HepG2 (cell line): Measurements from ENCODE around the gene SEBOX. TPM values are rescaled to one million over a fixed set of nuclear protein-coding genes. Genes with fewer than 3 reads are reported as not detected.
A peak's percentile ranks its signal among the peaks of the same experiment; 100 is the strongest.

Source experiments
- CEBPZ ChIP-seq: IDR thresholded peaks from 2 replicates; pipeline ENCODE4 v1.6.1; 2012; ENCODE audit warnings: low read length, improper control_type of control experiment
- CHD4 ChIP-seq: fragments of 200-600 bp; sonication (generic); IDR thresholded peaks from 2 replicates; pipeline ENCODE4 v1.7.0; 2017; ENCODE audit warnings: mild to moderate bottlenecking, low read length, borderline replicate concordance
- HMGXB4 ChIP-seq, 2 experiments: sonication (generic) in 1 of 2; formaldehyde crosslinking in 1 of 2; IDR thresholded peaks; 2 replicates each; pipeline versions ENCODE4 v1.4.0 to v1.6.1; 2018 to 2020; ENCODE audit warnings: missing genetic modification reagents in 2 of 2, borderline replicate concordance in 1 of 2, low read depth in 1 of 2, mild to moderate bottlenecking in 1 of 2, missing biosample characterization in 1 of 2
- IRF9 ChIP-seq: sonication (generic); formaldehyde crosslinking; IDR thresholded peaks from 2 replicates; pipeline ENCODE4 v1.8.0; 2022; ENCODE audit warnings: missing genetic modification reagents, mild to moderate bottlenecking, borderline replicate concordance
- MYNN ChIP-seq: sonication (generic); formaldehyde crosslinking; IDR thresholded peaks from 2 replicates; pipeline ENCODE4 v1.4.0; 2020; ENCODE audit warnings: mild to moderate bottlenecking, low read depth, missing genetic modification reagents
- SMARCC2 ChIP-seq: fragments of 450-650 bp; IDR thresholded peaks from 2 replicates; pipeline ENCODE4 v1.6.1; 2017; ENCODE audit warnings: antibody characterized with exemption, mild to moderate bottlenecking
- TRIM22 ChIP-seq: fragments of 450-650 bp; IDR thresholded peaks from 2 replicates; pipeline ENCODE4 v1.6.1; 2017
- ZHX1 ChIP-seq: sonication (generic); formaldehyde crosslinking; IDR thresholded peaks from 2 replicates; pipeline ENCODE4 v1.8.1; 2022; ENCODE audit warnings: low read depth, mild to moderate bottlenecking, missing genetic modification reagents
- ZKSCAN8 ChIP-seq: IDR thresholded peaks from 2 replicates; pipeline ENCODE4 v1.6.1; 2016; ENCODE audit warnings: borderline replicate concordance, missing genetic modification reagents, missing compliant biosample characterization
- ZNF512B ChIP-seq: sonication (generic); formaldehyde crosslinking; IDR thresholded peaks from 2 replicates; pipeline ENCODE4 v1.5.1; 2020; ENCODE audit warnings: missing genetic modification reagents, mild to moderate bottlenecking, borderline replicate concordance
- ZNF616 ChIP-seq: sonication (generic); formaldehyde crosslinking; IDR thresholded peaks from 2 replicates; pipeline ENCODE4 v1.5.0; 2020; ENCODE audit warnings: low read depth, mild to moderate bottlenecking, missing genetic modification reagents
- ZNF652 ChIP-seq: IDR thresholded peaks from 2 replicates; pipeline ENCODE4 v1.6.1; 2016; ENCODE audit warnings: low read depth, borderline replicate concordance
- ZSCAN25 ChIP-seq: sonication (generic); formaldehyde crosslinking; IDR thresholded peaks from 2 replicates; pipeline ENCODE4 v1.8.0; 2022; ENCODE audit warnings: mild to moderate bottlenecking, missing genetic modification reagents
- polyA plus RNA-seq, 8 experiments: library from polyadenylated mRNA; depleted of rRNA in 3 of 8; stranded (reverse) in 7 of 8; unstranded in 1 of 8; fragments of >200 nt; fragmentation: Illumina TruSeq in 4 of 8; extraction: Trizol in 4 of 8; gene quantifications; 2 replicates each; pipeline versions ENCODE4 v1.2.1 to v1.2.3, GENCODE V29; 2011 to 2016; ENCODE audit warnings: low read depth in 4 of 8, missing spikeins in 1 of 8, mixed read lengths in 1 of 8; ENCODE audit not compliant: insufficient read depth in 1 of 8
- total RNA-seq, 5 experiments: library from RNA; depleted of rRNA; stranded (reverse); fragments of >200 nt; fragmentation: Illumina TruSeq; extraction: Trizol; gene quantifications; 2 replicates each; pipeline ENCODE4 v1.2.3, GENCODE V29; 2016; ENCODE audit warnings: low read depth in 1 of 5

Gene SEBOX
- total and polyA plus RNA-seq, 2 of the 13 experiments (the other 11 are each of a cell fraction or from before 2014, with no cell fraction given), result not detected

GRCh38 chr17:28371245-28372202 is 6.5 kb upstream of the SEBOX start, which contains the start of gene SARM1 (continued):
- TF ChIP-seq ZHX1 (CRISPR knock-in tag) (no peak), CHD4 (no peak), MYNN (CRISPR knock-in tag) (no peak), IRF9 (CRISPR knock-in tag) (no peak), ZKSCAN8 (CRISPR knock-in tag) (no peak), ZNF512B (no peak), ZNF652 (CRISPR knock-in tag) (peak; percentile 75), HMGXB4 (CRISPR knock-in tag; IDR thresholded peaks at IDR 0.05; ENCODE audit: borderline replicate concordance in 1 of 2, low read depth in 1 of 2) (no peak), ZSCAN25 (CRISPR knock-in tag) (peak; percentile 88), ZNF616 (CRISPR knock-in tag) (no peak), CEBPZ (no peak), TRIM22 (no peak), SMARCC2 (no peak)
